ENCODE results near the gene PVRIG. TPM values are rescaled to one million over a fixed set of nuclear protein-coding genes. Genes with fewer than 3 reads are reported as not detected.

The PVRIG gene
- total and polyA plus RNA-seq, 2 of the 8 experiments (the other 6 are each of a cell fraction or from before 2014, with no cell fraction given), result 0.15 TPM; not detected in 1

- no peaks in the 10 kb centered on the region for H4K20me1 ChIP-seq (replicated peaks in 1 of 2; ENCODE audit: control insufficient read depth in 1 of 2, insufficient read depth in 2 of 2, low read length in 2 of 2)
- no peak overlapping the region for H2BK15ac ChIP-seq (ENCODE audit: low read length)
- no peak overlapping the region for H3K27ac ChIP-seq (ENCODE audit: low read depth, low read length)
- no peak overlapping the region for H3K4ac ChIP-seq (replicated peaks; ENCODE audit: insufficient read length, low read depth, low read length)
- WGBS, 2 experiments (ENCODE audit: extremely low coverage in 1 of 2, insufficient coverage in 1 of 2, insufficient read length in 1 of 2, insufficient replicate concordance in 2 of 2, low coverage in 1 of 2, low lambda C conversion rate in 2 of 2, missing lambda C conversion rate in 1 of 2), result 86% methylated on average over 5 of the region's 5 CpGs; no CpG with 5 or more reads in 1 of the 2 experiments
- H3K23ac ChIP-seq (ENCODE audit: insufficient read length), result no peak overlapping the region
- no peak overlapping the region for H2BK12ac ChIP-seq (ENCODE audit: low read depth, low read length)
- H4K5ac ChIP-seq (ENCODE audit: insufficient read length, low read depth, low read length), result no peak overlapping the region
- POLR2A ChIA-PET (ENCODE audit: partially characterized antibody), result interaction anchor here (0.6 to 2.4 kb wide), 5 partner anchors 8 to 147 kb away, joined by 3 to 7 read pairs (median 3); no protein-coding TSS in a partner anchor
- H3K79me1 ChIP-seq (ENCODE audit: low read depth, low read length), result no peaks in the 10 kb centered on the region
- H3K79me2 ChIP-seq (ENCODE audit: control insufficient read depth in 1 of 2, insufficient read depth in 2 of 2, low read length in 2 of 2), result no peaks in the 10 kb centered on the region
- H3K27me3 ChIP-seq (replicated peaks in 1 of 4; ENCODE audit: control insufficient read depth in 3 of 4, extremely low read depth in 1 of 4, insufficient read depth in 3 of 4, low read length in 3 of 4), result peaks cover 0 to 14% (median 6%) of the 10 kb centered on the region in 4 experiments; a peak in 6 of 7 replicates
- no peak overlapping the region for H2BK20ac ChIP-seq (ENCODE audit: low read length)
- H3K9ac ChIP-seq (replicated peaks in 1 of 4; ENCODE audit: extremely low read depth in 1 of 4, low read depth in 3 of 4, low read length in 3 of 4), result no peak overlapping the region
- H2BK120ac ChIP-seq (replicated peaks; ENCODE audit: low read depth, low read length), result no peak overlapping the region
- H4K91ac ChIP-seq (replicated peaks; ENCODE audit: insufficient read length, low read length), result no peak overlapping the region
- H3K4me2 ChIP-seq (ENCODE audit: insufficient read depth in 1 of 2, low read depth in 2 of 2, low read length in 2 of 2), result no peak overlapping the region
- FAIRE-seq, result no peak
- no peak overlapping the region for H3K4me3 ChIP-seq (ENCODE audit: extremely low read depth in 1 of 4, insufficient read depth in 2 of 4, low read depth in 3 of 4, low read length in 4 of 4)
- no peak overlapping the region for H3K18ac ChIP-seq (ENCODE audit: extremely low read depth, low read length)
- no peak overlapping the region for H3K56ac ChIP-seq (replicated peaks; ENCODE audit: insufficient read length, low read depth, low read length)
- H3K9me3 ChIP-seq (ENCODE audit: insufficient read depth in 2 of 2, low read depth in 1 of 2, low read length in 1 of 2), result no peaks in the 10 kb centered on the region
- H3K23me2 ChIP-seq (ENCODE audit: low read depth, low read length), result no peaks in the 10 kb centered on the region
- H3K36me3 ChIP-seq (ENCODE audit: control insufficient read depth in 2 of 4, insufficient read depth in 4 of 4, low read length in 3 of 4), result no peaks in the 10 kb centered on the region
- H2BK5ac ChIP-seq (ENCODE audit: low read depth, low read length), result no peak overlapping the region
- no peak for DNase-seq (ENCODE audit: low read depth in 1 of 2, low spot score in 2 of 2)
- no peak overlapping the region for H4K8ac ChIP-seq (ENCODE audit: extremely low read depth, insufficient read depth, low read length)
- peak in 1 of 2 experiments; percentile 29; a peak in 1 of 3 replicates for TF ChIP-seq POLR2A (IDR thresholded peaks at IDR 0.05; ENCODE audit: control extremely low read depth in 1 of 2, low read depth in 2 of 2, low read length in 2 of 2)
- TF ChIP-seq GTF2F1 (IDR thresholded peaks at IDR 0.05; ENCODE audit: borderline replicate concordance, low read depth, low read length), result no peak
- no peak overlapping the region for H2AFZ ChIP-seq (ENCODE audit: low read length)
- CTCF ChIA-PET (ENCODE audit: partially characterized antibody), result interaction anchor here (1.6 to 6.7 kb wide), 3 partner anchors 10 to 81 kb away, joined by 4 to 104 read pairs (median 4); no protein-coding TSS in a partner anchor
- no peak overlapping the region for H3K14ac ChIP-seq (ENCODE audit: insufficient read length)
- H2AK5ac ChIP-seq (ENCODE audit: low read depth, low read length), result no peak overlapping the region
- peaks cover 0 to 4% (median 1%) of the 10 kb centered on the region in 4 experiments; a peak in 1 of 7 replicates for H3K4me1 ChIP-seq (replicated peaks in 1 of 4; ENCODE audit: control insufficient read depth in 3 of 4, insufficient read depth in 4 of 4, low read length in 3 of 4)
Observed at GRCh38 chr7:100212631-100213286, 7.0 kb upstream of the PVRIG start.
